OCI-LY7 (cell line): ENCODE results near the gene PRDM10.

Experiments
- CTCF ChIP-seq: fragments of 200-600 bp; sonication (generic); conservative IDR thresholded peaks from 2 replicates; pipeline ENCODE4 v1.5.1; 2014; ENCODE audit warnings: mild to moderate bottlenecking, antibody characterized with exemption, low read length, moderate library complexity, mixed read lengths
- EZH2phosphoT487 ChIP-seq: fragments of 200-600 bp; sonication (generic); IDR thresholded peaks from 2 replicates; pipeline ENCODE4 v1.6.1; 2018; ENCODE audit warnings: low read depth, borderline replicate concordance, mild to moderate bottlenecking, mixed run types, antibody characterized with exemption, low read length, moderate library complexity, mixed read lengths

DNA sequence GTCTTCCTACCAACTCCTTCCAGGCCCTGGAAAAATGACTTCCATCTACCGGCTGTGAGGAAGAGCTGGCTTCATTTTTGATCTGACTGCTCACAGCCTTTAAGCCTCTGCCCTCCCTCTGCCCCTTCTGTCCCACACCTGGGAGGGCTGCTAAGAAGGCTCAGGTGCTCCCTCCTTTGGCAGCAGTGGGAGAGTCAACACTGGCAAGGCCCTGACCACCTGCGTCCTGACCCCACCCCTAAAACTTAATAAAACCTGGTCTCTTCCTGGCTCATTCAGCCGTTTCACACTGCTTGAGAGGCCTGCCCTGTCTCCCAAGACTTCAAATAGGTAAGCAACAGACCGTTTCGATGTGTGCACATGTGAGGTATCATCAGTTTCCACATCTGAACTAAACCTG lies 55.2 kb downstream of the PRDM10 start:
- TF ChIP-seq CTCF (peak; percentile 82), EZH2phosphoT487 (no peak)
